VCaP (cell line): Measurements from ENCODE around the gene CAB39.

Source experiments
- H3K27ac ChIP-seq: fragments of 450-650 bp; 2 replicates; pipeline ENCODE4 v1.5.1; 2017
- TF ChIP-seq, protein P1 (sequence below): fragments of 450-650 bp; conservative IDR thresholded peaks from 2 replicates; pipeline ENCODE4 v1.5.1; 2017; ENCODE audit warnings: mild to moderate bottlenecking, moderate library complexity

CAB39 gene

DNA sequence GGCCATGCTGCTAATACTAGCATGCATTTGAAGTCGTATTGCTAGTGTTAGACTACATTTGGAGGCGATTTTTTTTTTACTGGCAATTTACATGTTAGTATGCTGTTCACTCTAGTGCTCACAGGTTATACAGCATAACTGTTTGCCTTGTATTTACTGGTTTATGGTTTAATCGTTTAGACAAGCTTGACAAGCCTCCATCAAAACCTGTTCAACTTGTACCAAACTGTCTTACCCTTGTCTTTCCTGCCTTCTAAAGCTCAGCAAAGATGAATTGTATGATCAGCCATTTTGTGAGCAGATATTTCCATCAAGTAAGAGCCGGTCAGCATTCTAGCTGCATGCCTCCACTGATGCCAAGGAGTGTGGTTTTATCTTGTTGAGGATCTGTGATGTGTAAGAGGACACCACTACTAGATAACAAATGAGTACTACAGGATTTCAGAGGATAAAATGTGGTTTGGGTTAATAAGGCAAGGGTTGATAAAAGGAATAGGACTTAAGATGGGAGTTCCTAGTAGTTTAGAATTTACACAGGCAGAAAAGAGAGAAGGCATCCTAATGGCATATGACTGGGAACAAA, 83.7 kb downstream of the CAB39 start:
- H3K27ac ChIP-seq: peak overlapping the region; percentile 89

DNA sequence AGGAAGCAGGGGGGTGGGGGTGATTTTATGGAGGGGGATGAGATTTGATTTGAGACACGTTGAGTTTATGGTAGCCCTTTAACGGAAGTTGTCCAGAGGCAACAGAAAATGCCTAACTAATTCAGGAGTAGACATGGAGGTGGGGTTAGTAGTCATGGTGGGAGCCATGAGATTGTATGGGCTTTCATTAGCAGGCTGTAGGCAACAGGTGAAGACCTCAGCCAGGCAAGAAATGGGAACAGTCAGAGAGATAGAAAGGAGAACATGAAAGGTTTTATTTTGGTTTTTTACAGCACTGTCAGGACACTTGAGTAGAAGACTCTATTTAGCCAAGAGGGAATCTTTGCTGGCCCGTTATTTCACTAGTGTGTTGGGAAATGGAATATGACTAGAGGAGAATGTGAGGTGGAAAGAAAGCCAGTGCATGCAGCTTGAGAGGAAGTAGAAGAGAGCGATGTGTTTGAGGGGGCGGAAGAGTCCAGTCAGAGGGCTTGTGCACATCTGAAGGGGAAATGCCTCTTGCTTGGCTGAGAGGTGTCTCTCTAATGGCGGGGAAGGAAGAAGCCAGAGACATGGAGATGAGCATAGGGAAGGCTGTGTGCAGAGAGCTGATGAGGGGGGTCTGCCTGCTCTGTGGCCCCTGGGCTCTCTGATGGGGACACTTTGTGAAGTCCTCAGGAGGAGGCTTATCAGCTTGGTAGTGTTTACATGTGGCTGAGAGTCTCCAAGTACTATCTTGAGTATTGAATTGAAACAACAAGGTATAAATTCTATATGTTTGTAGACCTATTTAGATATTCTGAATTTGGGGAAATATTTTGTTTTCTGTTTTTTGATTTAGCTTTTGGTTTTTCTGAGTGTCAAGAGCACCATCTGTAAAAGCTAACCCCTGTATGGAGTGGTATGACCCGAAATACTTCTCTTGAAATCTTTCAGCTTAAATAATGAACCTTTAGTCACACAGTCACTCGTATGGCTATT, 85.2 kb downstream of the CAB39 start:
- TF ChIP-seq, protein P1, sequence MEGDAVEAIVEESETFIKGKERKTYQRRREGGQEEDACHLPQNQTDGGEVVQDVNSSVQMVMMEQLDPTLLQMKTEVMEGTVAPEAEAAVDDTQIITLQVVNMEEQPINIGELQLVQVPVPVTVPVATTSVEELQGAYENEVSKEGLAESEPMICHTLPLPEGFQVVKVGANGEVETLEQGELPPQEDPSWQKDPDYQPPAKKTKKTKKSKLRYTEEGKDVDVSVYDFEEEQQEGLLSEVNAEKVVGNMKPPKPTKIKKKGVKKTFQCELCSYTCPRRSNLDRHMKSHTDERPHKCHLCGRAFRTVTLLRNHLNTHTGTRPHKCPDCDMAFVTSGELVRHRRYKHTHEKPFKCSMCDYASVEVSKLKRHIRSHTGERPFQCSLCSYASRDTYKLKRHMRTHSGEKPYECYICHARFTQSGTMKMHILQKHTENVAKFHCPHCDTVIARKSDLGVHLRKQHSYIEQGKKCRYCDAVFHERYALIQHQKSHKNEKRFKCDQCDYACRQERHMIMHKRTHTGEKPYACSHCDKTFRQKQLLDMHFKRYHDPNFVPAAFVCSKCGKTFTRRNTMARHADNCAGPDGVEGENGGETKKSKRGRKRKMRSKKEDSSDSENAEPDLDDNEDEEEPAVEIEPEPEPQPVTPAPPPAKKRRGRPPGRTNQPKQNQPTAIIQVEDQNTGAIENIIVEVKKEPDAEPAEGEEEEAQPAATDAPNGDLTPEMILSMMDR: no peak
- peak overlapping the region; percentile 89 for H3K27ac ChIP-seq

More for the DNA sequence above, 83.7 kb downstream of the CAB39 start:
- TF ChIP-seq, protein P1: no peak

DNA sequence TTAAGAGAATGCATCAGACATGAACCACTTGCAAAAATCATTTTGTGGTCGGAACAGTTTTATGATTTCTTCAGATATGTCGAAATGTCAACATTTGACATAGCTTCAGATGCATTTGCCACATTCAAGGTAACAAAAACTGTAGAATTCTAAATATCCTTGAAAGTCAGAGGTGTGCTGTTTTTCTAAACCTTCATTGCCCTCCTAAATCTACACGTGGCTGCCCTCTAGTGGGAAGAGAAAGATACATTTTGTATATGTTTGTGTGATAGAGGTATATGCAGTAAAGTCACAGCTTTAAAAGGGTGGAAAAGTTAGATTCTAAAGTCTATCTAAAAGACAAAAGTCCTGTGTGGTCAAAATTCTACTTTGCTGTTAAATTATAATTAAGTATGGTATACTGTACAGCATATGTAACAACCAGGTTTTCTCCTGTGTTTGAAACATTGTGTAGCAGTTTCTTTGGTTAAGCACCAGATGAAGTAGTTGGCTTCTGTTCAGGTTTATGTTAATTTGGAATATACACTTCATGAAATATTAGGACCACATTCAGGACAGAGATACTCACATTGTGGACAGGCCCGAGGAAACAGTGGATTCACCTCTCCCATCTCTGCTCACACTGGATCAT, 86.2 kb downstream of the CAB39 start:
- TF ChIP-seq, protein P1: peak; percentile 71
- H3K27ac ChIP-seq: 0 out of 2 replicates have a peak overlapping the region, but pooled peaks have one; percentile 89

DNA sequence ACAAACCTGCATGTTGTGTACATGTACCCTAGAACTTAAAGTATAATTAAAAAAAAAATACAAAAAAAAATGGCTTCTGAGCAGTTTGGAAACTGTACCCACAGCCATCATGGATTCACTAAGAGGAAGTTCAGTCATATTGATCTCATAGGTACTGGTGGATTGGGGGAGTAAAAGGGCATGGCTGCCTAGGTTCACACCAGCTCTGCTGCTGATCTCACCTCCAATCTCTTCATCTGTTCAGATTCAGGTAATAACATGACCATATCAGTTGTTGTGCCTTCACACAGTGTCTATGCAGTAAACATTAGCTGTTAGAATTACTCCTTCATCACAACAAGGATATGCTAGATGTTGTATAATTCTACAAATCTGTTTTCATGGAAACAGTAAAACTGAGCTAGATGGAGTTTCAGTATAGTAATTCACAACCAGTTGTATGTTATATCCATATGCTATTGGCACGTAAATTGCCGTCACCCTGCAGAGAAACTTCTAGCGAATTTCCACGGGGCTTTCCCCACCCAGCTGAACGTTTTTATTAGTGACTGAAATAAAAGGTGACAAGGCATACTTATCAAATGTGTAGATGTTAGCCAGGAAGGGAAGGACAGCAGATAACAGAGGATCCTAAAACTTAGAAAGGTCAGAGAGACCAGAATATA, 92.8 kb downstream of the CAB39 start:
- H3K27ac ChIP-seq: no peak overlapping the region
- TF ChIP-seq, protein P1: no peak

- no peak overlapping the region for H3K27ac ChIP-seq
- TF ChIP-seq, protein P1: no peak
These were observed 95.1 kb downstream of the CAB39 start for GRCh38 chr2:230807729-230808128.

DNA sequence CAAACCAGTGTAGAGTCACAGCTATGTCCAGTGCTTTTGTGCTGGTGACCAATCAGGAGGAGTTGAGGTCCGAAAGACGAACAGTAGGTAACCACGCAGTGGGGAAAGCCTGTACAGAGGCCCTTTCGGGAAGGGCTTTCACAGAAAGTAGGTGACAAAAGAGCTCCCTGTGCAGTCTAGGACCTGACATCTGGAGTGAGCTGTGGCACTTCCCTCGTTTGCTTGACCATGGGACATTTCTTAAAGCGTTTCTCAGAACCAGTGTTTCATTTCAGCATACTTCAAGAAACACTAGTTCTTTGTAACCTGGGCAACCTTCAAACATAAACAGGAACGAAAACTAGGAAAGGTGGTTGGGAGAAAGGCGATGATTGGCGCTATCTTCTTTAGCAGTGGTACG, 96.4 kb downstream of the CAB39 start:
- no peak overlapping the region for H3K27ac ChIP-seq
- TF ChIP-seq, protein P1: no peak
